Middle frontal gyrus (tissue), 1 donor: ENCODE results near the gene ACTR10.

Experiments
- DNase-seq: peaks from one replicate; pipeline ENCODE4 v3.0.0-alpha.2; 2015; ENCODE audit warnings: low spot score; ENCODE audit errors: extremely low spot score

The ACTR10 gene

DNA sequence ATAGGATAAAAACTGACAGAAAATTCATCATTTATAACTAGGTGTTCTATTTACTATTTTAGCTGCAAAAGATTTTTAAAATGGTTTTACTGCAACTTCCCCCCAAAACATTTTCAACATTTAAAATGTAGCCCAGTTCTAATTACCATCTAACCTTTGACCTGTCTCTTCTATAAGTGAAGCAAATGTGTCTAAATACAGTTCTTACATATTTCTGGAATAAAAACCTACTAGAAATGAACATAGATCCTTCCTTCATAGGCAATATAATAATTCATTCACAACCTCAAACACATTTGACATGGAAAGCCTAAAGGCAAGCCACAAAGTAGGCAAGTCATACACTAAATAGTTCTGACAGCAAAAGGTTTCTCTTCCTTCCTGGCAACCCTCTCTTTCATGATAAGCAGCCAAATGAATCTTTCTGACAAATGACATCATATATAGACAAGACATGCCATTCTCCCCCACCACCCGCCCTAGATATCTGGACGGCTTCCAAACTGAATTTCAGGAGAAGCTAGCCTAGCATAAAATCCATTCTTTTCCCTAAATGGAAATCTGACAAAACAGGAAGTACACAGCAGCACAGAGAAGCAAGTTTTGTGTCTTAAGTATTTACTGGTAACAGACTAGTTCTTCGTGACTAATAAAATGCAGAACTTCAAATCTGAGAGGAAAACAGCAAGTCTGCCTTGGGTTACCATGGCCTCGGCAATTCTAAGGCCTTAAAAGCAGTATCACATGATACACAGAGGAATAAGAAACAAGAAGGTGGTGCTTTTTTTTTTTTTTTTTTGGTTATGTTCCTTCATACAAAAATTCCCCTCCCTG lies 81.2 kb downstream of the ACTR10 start:
- DNase-seq: no peak

DNA sequence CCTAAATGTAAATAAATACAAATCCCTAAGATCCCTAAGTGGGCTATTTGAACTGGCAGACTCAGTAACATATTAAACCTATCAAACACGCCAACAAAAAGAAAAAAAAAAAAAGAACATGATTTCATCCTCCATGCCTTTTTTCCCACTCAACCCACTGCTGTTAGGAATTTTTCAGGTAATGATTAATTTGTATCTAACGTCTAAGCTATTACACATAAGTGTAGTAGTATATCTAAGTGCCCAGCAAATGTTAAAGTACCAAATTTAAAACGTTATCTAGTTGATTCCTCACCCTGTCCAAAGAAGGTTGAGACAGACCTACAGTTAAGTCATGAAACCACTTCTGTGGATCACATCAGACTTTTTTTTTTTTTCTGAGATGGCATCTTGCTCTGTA lies 82.0 kb downstream of the ACTR10 start:
- DNase-seq: no peak

DNA sequence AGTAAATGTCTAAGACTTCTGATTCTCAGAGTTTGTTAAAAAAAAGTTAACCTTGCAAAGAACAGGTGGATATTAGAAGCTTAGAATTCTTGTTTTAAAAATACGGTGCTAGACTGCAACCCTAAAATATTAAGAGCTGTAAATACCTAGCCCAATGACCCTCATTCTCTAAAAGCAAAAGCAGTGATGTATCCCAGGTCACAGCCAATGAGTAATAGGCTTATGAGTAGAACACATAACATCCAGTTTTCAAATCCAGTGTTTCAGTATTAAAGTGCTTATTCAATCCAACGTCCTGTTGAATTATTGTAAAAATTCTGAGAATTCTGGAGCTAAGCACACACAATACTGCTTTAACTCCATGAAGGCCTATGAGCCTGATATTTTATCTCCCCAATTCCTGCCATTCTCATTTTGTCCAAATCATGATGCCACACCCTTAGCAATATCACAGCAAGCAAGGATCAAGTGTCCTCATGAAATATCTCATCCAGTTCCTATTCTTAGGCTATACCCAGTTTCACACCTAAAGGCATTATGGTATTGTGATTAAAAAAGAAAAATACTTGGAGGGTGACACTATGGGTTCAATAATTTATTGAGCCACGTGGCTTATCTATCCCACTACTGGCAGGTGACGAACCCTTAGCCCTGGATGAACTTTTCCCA lies 83.1 kb downstream of the ACTR10 start:
- DNase-seq: no peak

DNA sequence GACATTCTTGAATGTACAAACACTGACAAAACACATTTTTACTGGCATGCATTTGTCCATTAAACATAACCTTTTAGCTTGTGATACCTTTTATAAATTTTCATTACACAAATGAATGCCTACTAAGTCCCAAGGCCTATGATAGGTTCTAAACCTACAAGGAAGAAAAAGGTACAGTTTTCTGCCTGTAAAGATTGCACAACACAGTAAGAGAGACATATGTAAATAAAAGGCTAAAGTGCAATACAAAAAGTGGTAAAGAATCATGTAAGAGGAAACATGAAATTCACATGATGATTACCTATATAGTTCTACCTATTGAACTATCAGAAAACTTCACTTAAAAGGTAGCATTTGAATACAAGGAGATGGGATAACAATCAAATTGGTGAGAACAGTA lies 83.8 kb downstream of the ACTR10 start:
- DNase-seq: no peak

DNA sequence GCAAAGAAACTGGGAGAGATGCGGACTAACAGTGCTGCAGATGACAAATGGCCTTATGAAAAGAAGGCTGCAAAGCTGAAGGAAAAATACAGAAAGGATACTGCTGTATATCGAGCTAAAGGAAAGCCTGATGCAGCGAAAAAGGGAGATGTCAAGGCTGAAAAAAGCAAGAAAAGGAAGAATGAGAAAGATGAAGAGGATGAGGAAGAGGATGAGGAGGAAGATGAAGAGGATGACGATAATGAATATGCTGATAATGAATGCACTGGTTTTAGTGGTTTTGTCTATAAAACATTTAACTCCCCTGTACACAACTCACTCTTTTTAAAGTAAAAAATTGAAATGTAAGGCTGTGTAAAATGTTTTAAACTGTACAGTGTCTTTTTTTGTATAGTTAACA lies 85.2 kb downstream of the ACTR10 start:
- DNase-seq: no peak
